ENCODE measurements around the gene CD300LF.

CD300LF gene

DNA sequence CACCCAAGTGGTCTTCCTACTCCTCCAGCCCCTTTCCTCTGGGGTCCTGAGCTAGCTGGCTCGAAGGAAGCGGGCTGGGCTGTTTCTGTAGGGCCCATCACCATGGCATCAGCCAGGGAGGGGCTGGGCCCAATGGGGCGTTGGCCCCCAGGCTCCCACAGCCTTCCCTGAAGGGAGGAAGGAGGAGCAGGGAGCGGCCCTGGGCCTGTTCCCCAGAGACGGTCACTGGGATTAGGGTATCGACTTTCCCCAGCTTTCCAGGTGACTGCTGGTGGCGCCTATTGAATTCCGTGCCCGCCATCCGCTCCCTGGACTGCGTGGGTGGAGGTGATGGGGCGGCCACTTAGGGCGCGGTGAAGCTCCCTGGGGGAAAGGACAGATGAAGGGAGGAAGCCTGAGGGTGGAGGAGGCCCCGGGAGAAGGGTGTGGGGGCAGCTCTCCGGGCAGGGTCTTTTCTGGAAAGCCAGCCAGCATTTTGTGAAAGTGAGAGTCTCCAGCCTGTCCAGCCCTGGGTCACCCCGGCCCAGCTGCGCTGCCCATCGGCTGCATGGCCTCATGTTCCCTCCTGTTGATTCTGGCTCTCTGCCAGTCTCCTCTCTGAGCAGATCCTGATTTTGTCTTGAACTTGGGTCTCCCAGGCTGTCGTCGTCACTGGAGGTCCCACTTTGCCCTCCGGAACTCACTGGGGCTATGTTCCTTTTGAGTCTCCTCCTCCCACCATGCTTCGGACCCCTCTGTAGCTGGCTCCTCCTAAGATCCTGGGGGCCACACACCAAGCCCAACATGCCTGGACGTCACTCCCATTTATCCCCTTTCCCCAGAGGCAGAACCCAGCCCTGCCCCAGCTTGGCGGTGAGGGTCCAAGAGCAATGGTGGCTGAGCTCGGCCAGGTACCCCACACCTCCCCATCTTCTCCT, 45.5 kb upstream of the CD300LF start:
- no peak for DNase-seq (ENCODE audit: low spot score)
- TF ChIP-seq, protein P1, sequence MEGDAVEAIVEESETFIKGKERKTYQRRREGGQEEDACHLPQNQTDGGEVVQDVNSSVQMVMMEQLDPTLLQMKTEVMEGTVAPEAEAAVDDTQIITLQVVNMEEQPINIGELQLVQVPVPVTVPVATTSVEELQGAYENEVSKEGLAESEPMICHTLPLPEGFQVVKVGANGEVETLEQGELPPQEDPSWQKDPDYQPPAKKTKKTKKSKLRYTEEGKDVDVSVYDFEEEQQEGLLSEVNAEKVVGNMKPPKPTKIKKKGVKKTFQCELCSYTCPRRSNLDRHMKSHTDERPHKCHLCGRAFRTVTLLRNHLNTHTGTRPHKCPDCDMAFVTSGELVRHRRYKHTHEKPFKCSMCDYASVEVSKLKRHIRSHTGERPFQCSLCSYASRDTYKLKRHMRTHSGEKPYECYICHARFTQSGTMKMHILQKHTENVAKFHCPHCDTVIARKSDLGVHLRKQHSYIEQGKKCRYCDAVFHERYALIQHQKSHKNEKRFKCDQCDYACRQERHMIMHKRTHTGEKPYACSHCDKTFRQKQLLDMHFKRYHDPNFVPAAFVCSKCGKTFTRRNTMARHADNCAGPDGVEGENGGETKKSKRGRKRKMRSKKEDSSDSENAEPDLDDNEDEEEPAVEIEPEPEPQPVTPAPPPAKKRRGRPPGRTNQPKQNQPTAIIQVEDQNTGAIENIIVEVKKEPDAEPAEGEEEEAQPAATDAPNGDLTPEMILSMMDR (IDR thresholded peaks at IDR 0.05; ENCODE audit: extremely low read depth, missing control alignments): no peak

DNA sequence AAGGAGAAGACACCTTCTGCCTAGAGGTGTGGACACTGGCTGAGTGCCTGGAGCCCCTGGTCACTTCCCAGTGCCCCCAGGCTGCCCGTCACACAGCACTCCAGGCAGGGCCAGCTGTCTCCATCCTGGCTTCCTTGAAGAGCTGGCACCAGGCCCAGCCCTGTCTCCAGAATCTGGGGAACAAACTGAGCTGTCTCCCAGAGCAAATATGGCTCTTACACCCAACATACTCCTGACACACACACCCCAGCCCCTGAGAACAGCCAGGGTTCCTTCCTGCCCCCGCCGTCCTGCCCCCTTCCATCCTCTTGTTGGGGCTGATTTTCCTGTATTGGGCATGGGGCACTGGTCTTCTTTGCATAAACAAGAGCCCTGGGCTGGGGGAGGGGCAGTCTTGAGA, 44.8 kb upstream of the CD300LF start:
- TF ChIP-seq, protein P1 (IDR thresholded peaks at IDR 0.05; ENCODE audit: extremely low read depth, missing control alignments): no peak
- DNase-seq (ENCODE audit: low spot score): no peak

DNA sequence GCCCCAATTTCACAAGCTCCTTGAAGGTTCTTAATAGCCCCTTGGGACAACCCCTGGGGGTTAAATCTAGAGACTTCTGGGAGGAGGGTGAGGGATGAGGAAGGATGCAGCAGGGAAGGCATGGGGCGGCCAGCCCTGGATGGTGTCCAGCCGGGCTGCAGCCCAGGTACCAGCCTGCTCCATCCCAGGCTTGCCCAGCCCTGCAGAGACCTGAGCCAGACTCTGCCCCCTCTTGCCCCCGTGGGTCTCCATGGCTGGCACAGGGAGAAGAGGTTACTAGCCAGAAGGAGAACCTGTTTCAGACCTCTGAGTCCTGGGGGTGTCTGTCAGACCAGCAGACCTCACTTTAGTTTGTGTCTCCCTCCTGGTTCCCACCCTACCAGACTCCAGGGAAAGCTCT, 44.2 kb upstream of the CD300LF start:
- no peak for DNase-seq (ENCODE audit: low spot score)
- TF ChIP-seq, protein P1 (IDR thresholded peaks at IDR 0.05; ENCODE audit: extremely low read depth, missing control alignments): no peak

DNA sequence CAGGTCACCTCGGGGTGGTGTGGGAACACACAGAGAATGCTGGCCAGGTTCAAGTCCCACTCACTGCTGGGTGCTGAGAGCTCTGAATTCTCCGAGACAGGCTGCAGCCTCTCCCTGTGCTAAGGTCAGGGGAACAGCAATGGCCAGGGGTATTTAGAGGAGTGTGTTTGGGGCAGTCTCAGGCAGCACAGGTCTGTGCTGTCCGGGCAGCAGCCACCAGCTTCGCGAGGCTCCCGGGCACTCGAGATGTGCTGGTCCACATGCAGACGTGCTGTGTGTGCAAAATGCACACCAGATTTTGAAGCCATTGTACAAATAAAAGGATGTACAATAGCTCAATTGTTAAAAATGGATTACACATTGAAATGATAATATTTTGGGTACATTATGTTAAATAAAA, 42.8 kb upstream of the CD300LF start:
- no peak for DNase-seq (ENCODE audit: low spot score)
- TF ChIP-seq, protein P1 (IDR thresholded peaks at IDR 0.05; ENCODE audit: extremely low read depth, missing control alignments): no peak

DNA sequence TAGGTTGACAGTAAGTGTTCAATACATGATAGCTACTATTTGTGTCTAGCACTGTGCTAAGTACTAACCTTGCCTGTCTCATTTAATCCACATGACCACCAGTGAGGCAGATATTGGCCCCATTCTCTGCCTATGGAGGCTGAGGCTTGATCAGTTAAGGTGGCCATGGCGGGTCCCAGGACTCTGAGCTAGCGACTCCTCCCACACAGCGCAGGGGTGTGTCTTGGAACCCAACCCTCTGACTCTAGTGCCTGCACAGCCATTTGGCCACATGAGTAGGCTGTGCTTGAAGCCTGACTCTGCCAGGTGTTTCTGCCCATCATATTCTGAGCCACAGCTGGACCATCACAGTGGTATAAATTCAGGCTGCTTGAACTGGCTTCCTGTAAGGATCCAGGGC, 42.1 kb upstream of the CD300LF start:
- no peak for DNase-seq (ENCODE audit: low spot score)
- TF ChIP-seq, protein P1 (IDR thresholded peaks at IDR 0.05; ENCODE audit: extremely low read depth, missing control alignments): no peak

DNA sequence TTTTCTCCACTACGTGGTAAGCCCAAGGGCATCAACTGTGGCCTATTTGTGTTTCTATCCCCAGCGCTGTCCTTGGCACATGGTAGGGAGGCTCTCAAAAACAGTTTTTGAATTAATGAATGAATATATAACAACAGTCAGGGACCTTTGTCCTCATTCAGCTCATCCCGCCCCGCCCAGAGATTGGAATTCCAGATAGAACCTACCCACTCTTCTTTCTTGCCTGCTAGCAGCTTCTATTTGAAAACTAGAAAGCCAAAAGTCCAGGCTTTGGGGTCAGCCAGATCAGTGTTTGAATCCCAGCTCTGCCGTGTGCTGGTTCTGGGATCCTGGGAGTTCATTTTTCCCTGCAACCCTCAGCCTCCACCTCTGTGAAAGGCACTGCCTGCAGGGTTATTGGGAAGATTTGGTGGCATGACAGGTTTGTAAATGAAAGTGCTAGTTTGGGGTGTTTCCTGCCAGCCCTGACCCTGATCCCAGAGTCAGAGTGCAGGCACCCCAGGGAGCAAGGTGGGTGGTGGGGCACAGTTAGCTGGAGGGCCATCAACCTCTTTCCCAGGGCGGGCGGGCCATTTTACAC, 40.2 kb upstream of the CD300LF start:
- no peak for DNase-seq (ENCODE audit: low spot score)
- TF ChIP-seq, protein P1 (IDR thresholded peaks at IDR 0.05; ENCODE audit: extremely low read depth, missing control alignments): no peak

DNA sequence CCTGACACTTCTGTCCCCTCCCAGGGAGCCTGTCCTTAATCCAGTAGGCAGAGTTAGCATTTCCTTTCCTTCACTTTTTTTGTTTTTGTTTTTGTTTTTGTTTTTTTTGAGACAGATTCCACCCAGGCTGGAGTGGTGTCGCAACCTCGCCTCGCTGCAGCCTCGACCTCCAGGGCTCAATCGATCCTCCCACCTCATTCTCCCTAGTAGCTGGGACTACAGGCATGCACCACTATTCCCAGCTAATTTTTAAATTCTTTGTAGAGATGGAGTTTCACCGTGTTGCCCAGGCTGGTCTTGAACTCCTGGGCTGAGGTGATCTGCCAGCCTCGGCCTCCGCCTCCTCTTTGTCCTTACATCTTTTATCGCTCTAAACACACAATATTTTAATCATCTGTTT, 39.7 kb upstream of the CD300LF start:
- DNase-seq (ENCODE audit: low spot score): no peak
- TF ChIP-seq, protein P1 (IDR thresholded peaks at IDR 0.05; ENCODE audit: extremely low read depth, missing control alignments): no peak

Measured in GM20000 (cell line).